ENCODE results near the gene DOCK3. TPM values are rescaled to one million over a fixed set of nuclear protein-coding genes. Genes with fewer than 3 reads are reported as not detected.
"Not testable (repeated sequence)": the region's sequence is repeated elsewhere in the genome, so short reads cannot be mapped to it uniquely, and the experiment has no call there.

Gene DOCK3
- total RNA-seq, 2 donors from 2014 or later = 7.2 to 9.7 TPM

GRCh38 chr3:50724831-50725230, 50.1 kb downstream of the DOCK3 start:
- no peaks in the 10 kb centered on the region for H3K9me3 Mint-ChIP-seq
- H3K27ac Mint-ChIP-seq = no peak overlapping the region
- no peak for ATAC-seq (replicated peaks in 1 of 2)
- DNase-seq = no peak
- no peaks in the 10 kb centered on the region for H3K36me3 Mint-ChIP-seq (ENCODE audit: insufficient read depth in 2 of 2)
- no peaks in the 10 kb centered on the region for H3K4me1 Mint-ChIP-seq (ENCODE audit: low read depth)
- no peak overlapping the region for H3K4me3 Mint-ChIP-seq
- H3K27me3 Mint-ChIP-seq (ENCODE audit: low read depth) = no peaks in the 10 kb centered on the region

- Mint-ChIP-seq H3K27ac (no peak overlapping the region), H3K27me3 (ENCODE audit: low read depth) (no peaks in the 10 kb centered on the region), H3K4me3 (no peak overlapping the region), H3K9me3 (peaks cover 1 to 7% of the 10 kb centered on the region in 2 donors), H3K4me1 (ENCODE audit: low read depth) (no peaks in the 10 kb centered on the region), H3K36me3 (ENCODE audit: insufficient read depth in 2 of 2) (peaks cover 5 to 6% of the 10 kb centered on the region in 2 donors)
- DNase-seq = no peak
- ATAC-seq (replicated peaks in 1 of 2) = no peak
Observed at GRCh38 chr3:50734985-50735384, 60.3 kb downstream of the DOCK3 start.

- Mint-ChIP-seq H3K4me1 (ENCODE audit: low read depth) (no peaks in the 10 kb centered on the region), H3K9me3 (peaks cover 1 to 7% of the 10 kb centered on the region in 2 donors), H3K36me3 (ENCODE audit: insufficient read depth in 2 of 2) (peaks cover 5 to 6% of the 10 kb centered on the region in 2 donors), H3K27me3 (ENCODE audit: low read depth) (no peaks in the 10 kb centered on the region), H3K4me3 (no peak overlapping the region), H3K27ac (no peak overlapping the region)
- ATAC-seq (replicated peaks in 1 of 2) = no peak
- DNase-seq = no peak
Observed at GRCh38 chr3:50737193-50737905, 62.6 kb downstream of the DOCK3 start.

- no peaks in the 10 kb centered on the region for H3K27me3 Mint-ChIP-seq (ENCODE audit: low read depth)
- H3K9me3 Mint-ChIP-seq = peaks cover 1 to 7% of the 10 kb centered on the region in 2 donors
- no peak overlapping the region for H3K4me3 Mint-ChIP-seq
- no peaks in the 10 kb centered on the region for H3K4me1 Mint-ChIP-seq (ENCODE audit: low read depth)
- peaks cover 5 to 6% of the 10 kb centered on the region in 2 donors for H3K36me3 Mint-ChIP-seq (ENCODE audit: insufficient read depth in 2 of 2)
- no peak for DNase-seq
- ATAC-seq (replicated peaks in 1 of 2) = no peak
- no peak overlapping the region for H3K27ac Mint-ChIP-seq
Observed at GRCh38 chr3:50737906-50738598, 63.3 kb downstream of the DOCK3 start.

GRCh38 chr3:50743643-50744042, 68.9 kb downstream of the DOCK3 start:
- Mint-ChIP-seq H3K27ac (no peak overlapping the region), H3K36me3 (ENCODE audit: insufficient read depth in 2 of 2) (no peaks in the 10 kb centered on the region), H3K4me1 (ENCODE audit: low read depth) (no peaks in the 10 kb centered on the region), H3K9me3 (peaks cover 0 to 2% of the 10 kb centered on the region in 2 donors), H3K27me3 (ENCODE audit: low read depth) (no peaks in the 10 kb centered on the region), H3K4me3 (no peak overlapping the region)
- DNase-seq (no peak), ATAC-seq (replicated peaks in 1 of 2) (no peak)

- no peak for DNase-seq
- Mint-ChIP-seq H3K27me3 (ENCODE audit: low read depth) (no peaks in the 10 kb centered on the region), H3K4me1 (ENCODE audit: low read depth) (no peaks in the 10 kb centered on the region), H3K9me3 (no peaks in the 10 kb centered on the region), H3K27ac (no peak overlapping the region), H3K36me3 (ENCODE audit: insufficient read depth in 2 of 2) (no peaks in the 10 kb centered on the region), H3K4me3 (no peak overlapping the region)
- ATAC-seq (replicated peaks in 1 of 2) = no peak
Observed at GRCh38 chr3:50749822-50750221, 75.1 kb downstream of the DOCK3 start.

- H3K4me3 Mint-ChIP-seq = no peak overlapping the region
- H3K9me3 Mint-ChIP-seq = no peaks in the 10 kb centered on the region
- no peaks in the 10 kb centered on the region for H3K36me3 Mint-ChIP-seq (ENCODE audit: insufficient read depth in 2 of 2)
- H3K27ac Mint-ChIP-seq = no peak overlapping the region
- no peaks in the 10 kb centered on the region for H3K4me1 Mint-ChIP-seq (ENCODE audit: low read depth)
- ATAC-seq (replicated peaks in 1 of 2) (no peak), DNase-seq (no peak)
- H3K27me3 Mint-ChIP-seq (ENCODE audit: low read depth) = no peaks in the 10 kb centered on the region
Observed at GRCh38 chr3:50759015-50759414, 84.3 kb downstream of the DOCK3 start.

GRCh38 chr3:50777680-50778079, 103.0 kb downstream of the DOCK3 start:
- ATAC-seq (replicated peaks in 1 of 2) (no peak), DNase-seq (no peak)
- Mint-ChIP-seq H3K27ac (no peak overlapping the region), H3K4me1 (ENCODE audit: low read depth) (no peaks in the 10 kb centered on the region), H3K9me3 (peaks cover 3 to 4% of the 10 kb centered on the region in 2 donors), H3K27me3 (ENCODE audit: low read depth) (no peaks in the 10 kb centered on the region), H3K4me3 (no peak overlapping the region), H3K36me3 (ENCODE audit: insufficient read depth in 2 of 2) (peaks cover 0 to 5% of the 10 kb centered on the region in 2 donors)

GRCh38 chr3:50781766-50782165, 107.0 kb downstream of the DOCK3 start:
- ATAC-seq (replicated peaks in 1 of 2); H3K4me3 Mint-ChIP-seq; DNase-seq; H3K27me3 Mint-ChIP-seq (ENCODE audit: low read depth); H3K4me1 Mint-ChIP-seq (ENCODE audit: low read depth); H3K27ac Mint-ChIP-seq: not testable (repeated sequence)
- Mint-ChIP-seq H3K9me3 (peaks cover 8 to 15% of the 10 kb centered on the region in 2 donors), H3K36me3 (ENCODE audit: insufficient read depth in 2 of 2) (peaks cover 11 to 12% of the 10 kb centered on the region in 2 donors)

GRCh38 chr3:50786631-50787030, 111.9 kb downstream of the DOCK3 start:
- H3K4me1 Mint-ChIP-seq (ENCODE audit: low read depth) = no peaks in the 10 kb centered on the region
- H3K27ac Mint-ChIP-seq = no peak overlapping the region
- H3K9me3 Mint-ChIP-seq = peaks cover 7 to 14% of the 10 kb centered on the region in 2 donors
- peaks cover 11 to 12% of the 10 kb centered on the region in 2 donors for H3K36me3 Mint-ChIP-seq (ENCODE audit: insufficient read depth in 2 of 2)
- no peak for DNase-seq
- H3K27me3 Mint-ChIP-seq (ENCODE audit: low read depth) = no peaks in the 10 kb centered on the region
- H3K4me3 Mint-ChIP-seq = no peak overlapping the region
- ATAC-seq (replicated peaks in 1 of 2) = no peak

GRCh38 chr3:50790894-50791293, 116.2 kb downstream of the DOCK3 start:
- H3K36me3 Mint-ChIP-seq (ENCODE audit: insufficient read depth in 2 of 2); H3K4me3 Mint-ChIP-seq; H3K27me3 Mint-ChIP-seq (ENCODE audit: low read depth): not testable (repeated sequence)

GRCh38 chr3:50792568-50792967, 117.8 kb downstream of the DOCK3 start:
- DNase-seq = no peak
- H3K4me1 Mint-ChIP-seq (ENCODE audit: low read depth) = no peaks in the 10 kb centered on the region
- peaks cover 0 to 2% of the 10 kb centered on the region in 2 donors for H3K9me3 Mint-ChIP-seq
- no peak overlapping the region for H3K4me3 Mint-ChIP-seq
- H3K27ac Mint-ChIP-seq = no peak overlapping the region
- H3K36me3 Mint-ChIP-seq (ENCODE audit: insufficient read depth in 2 of 2) = no peaks in the 10 kb centered on the region
- no peak for ATAC-seq (replicated peaks in 1 of 2)
- H3K27me3 Mint-ChIP-seq (ENCODE audit: low read depth) = peaks cover 5% of the 10 kb centered on the region

More at GRCh38 chr3:50790894-50791293, 116.2 kb downstream of the DOCK3 start:
- H3K4me1 Mint-ChIP-seq (ENCODE audit: low read depth); ATAC-seq (replicated peaks in 1 of 2); H3K9me3 Mint-ChIP-seq; H3K27ac Mint-ChIP-seq; DNase-seq: not testable (repeated sequence)

GRCh38 chr3:50803805-50804204, 129.1 kb downstream of the DOCK3 start:
- not testable (repeated sequence) for H3K4me3 Mint-ChIP-seq; H3K4me1 Mint-ChIP-seq (ENCODE audit: low read depth); H3K27me3 Mint-ChIP-seq (ENCODE audit: low read depth); DNase-seq; H3K27ac Mint-ChIP-seq; ATAC-seq (replicated peaks in 1 of 2)
- H3K9me3 Mint-ChIP-seq = peaks cover 20% of the 10 kb centered on the region in 2 donors
- H3K36me3 Mint-ChIP-seq (ENCODE audit: insufficient read depth in 2 of 2) = peaks cover 16 to 21% of the 10 kb centered on the region in 2 donors

Data from activated T-cell treated with anti-CD3 and anti-CD28 coated beads, Interleukin-2, amount 50 U/mL, for 72 hours (primary cell).